Stimulated activated CD4-positive, alpha-beta T cell treated with anti-CD3 and anti-CD28 coated beads, Interleukin-2, amount 100 ng/mL, for 24 hours (primary cell): ENCODE data around the gene MRPL33.

ENCODE experiments used
- DNase-seq, 2 donors: peaks; one replicate each; pipeline ENCODE4 v3.0.0-alpha.2; 2020

Gene MRPL33

DNA sequence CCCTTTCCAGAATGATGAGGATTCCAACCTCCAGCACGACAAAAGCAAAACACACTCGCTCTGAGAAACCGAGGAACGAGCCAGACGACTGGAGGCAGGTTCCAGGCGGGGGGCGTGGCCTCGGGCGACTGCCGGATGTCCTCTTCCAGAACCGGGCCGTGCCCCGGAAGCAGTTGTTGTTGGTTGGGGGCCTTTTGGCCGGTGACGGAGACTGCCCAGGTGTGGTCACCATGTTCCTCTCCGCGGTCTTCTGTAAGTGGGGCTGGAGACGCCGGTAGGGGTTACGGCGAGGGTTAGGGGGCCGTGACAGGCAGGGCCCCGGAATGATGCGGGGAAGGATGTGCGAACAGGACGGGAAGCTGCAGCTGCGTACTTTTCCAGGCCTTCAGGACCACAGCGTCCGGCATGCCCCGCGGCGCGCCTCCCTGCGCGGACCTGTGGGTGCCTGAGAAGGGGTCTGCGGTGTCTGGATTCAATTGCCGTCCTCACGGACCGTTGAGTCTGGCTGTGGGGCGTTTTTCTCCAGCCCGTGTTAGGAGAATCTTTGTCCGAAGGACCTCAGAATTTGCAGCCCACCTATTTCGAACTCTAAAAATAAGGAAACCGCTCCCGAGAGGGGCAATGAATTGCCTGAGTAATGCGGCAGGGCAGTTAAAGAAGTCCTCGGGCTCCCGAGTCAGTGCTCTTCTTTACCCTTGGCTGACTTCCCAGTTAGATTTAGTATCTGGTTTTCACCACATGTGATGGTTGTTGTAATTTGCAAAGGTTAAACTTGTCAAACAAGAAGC, at the start of gene MRPL33:
Gene MRPL33 (plus strand): TSS at position 172 of the 788 bp plus-strand sequence. CDS start 59 bp downstream, at position 231.
- DNase-seq = peak; percentile 95 to 97

GRCh38 chr2:27721884-27722485, 49.5 kb upstream of the MRPL33 start:
- DNase-seq = no peak

DNA sequence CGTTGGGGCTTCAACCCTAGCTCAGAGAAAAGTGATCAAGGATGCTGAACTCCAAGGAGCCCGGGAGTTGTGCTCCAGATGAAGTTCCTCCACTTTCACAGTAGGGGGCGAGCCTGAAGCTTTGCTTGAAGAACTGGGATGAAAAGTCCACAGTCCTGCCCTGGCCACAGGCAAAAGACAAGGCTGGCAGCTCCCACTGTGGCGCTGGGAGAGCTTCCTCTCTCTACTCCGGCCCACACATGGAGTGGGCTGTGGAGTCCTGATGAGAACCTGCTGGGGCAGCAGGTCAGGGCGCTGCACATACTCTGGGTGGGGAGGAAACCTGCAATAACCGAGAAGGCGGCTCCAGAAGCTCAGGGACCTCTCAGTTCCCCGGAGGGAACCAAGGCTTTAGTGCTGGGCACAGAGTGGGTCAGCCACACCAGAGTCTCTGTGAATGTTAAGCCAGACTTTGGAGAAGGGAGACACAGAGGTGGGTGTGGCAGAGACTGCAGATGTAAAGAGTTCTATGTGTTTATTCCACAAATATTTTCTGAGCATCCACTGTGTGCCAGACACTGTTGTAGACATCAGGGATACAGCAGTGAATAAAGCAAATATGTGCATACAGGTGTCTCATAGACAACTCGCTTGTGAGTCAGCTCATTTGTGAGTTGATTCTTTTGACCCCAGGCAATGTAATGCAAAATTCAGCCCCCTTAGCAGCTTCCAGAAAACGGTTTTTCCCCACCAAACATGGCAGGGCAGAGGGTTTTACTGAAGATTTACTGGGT, 48.0 kb upstream of the MRPL33 start:
- peak; percentile 31 to 36 for DNase-seq

DNA sequence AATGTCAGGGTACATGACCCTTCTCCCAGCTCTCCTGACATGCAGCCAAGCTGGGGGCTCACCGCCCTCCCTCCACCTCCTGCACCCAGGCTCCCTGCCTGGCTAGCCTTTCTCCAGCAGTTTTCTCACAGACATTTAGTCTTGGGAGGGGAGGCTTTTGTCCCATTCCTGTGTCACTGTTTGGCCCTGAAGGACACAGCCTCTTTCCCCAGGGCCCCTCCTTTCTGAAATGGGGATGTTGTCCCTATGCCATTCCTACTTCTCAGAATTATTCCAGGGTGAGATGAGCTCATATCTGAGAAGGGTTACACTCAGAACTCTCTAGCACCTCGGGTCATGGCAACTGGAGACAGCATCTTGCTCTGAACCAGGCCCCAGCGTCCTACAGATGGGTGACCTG, 47.3 kb upstream of the MRPL33 start:
- DNase-seq = no peak

DNA sequence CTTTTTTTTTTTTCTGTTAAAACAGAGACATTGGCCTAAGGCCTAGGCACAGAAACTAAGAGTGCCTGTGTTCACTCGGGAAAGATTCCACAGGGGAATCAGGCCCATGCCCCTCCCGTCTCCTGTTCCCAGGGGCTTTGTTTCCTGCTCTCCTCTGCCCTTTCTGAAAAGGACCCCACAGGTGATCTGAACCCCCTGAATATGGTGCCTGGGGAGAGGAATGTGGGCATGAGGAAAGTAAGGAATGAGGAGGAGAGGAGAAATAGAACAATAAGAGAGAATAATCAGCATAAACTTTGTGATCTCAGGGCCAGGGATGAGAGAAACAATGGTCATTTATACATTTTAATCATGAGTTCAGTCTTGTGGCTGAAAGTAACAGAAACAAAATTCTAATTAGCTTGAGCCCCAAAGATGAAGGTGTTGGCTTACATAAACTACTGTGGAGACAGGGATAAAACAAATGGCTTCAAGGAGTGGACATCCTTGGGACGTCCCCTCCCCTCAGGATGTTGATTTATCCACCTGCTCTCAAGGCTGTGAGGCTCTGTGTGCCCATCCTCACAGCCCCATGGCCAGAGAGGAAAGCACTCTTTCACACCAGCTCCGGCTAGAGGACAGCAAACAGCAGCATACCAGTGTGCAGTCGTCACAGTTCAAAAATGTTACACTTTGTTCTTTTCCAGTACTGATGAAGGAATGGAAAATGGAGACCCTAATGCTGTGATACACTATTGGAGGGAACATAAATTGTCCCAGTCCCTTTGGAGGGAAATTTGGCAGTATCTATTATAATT, 46.4 kb upstream of the MRPL33 start:
- no peak for DNase-seq

- DNase-seq = no peak
These were observed 44.3 kb upstream of the MRPL33 start for GRCh38 chr2:27727257-27727656.

DNA sequence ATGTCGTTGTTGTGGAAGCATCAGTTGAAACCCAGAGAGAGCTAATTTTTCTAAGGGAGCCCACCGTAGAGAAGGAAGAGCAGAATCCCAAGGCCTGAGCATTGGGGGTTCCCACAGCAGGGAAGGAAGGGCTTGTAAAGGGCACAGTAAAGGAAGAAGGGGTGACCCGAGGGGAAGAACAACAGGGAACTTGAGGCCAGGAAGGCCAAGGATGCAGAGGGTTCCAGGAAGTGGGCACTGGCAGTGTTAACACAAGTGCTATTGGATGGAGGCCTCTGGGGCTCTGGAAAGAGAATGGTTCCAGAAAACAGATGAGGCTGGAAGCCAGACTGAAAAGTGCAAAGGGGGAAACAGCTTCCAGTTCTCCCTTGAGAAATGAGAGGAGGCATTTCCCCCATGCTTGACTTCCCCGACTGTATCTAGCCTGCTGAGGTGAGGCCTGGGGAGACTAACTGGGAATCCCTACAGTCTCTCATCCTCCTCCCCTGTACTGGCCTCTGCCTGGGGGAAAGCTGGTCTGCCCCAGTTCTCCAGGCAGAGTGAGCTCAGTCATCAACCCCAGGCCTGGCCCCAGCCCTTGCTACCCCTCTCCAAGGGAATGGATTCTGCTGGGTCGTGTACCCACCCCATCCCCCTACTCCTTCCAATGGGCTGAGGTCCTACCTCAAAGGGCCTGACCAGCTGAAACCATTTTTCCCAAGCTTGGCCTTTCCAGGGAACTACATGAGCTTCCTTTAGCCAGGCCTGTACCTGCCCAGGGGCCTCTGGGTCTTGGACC, 43.2 kb upstream of the MRPL33 start:
- no peak for DNase-seq

DNA sequence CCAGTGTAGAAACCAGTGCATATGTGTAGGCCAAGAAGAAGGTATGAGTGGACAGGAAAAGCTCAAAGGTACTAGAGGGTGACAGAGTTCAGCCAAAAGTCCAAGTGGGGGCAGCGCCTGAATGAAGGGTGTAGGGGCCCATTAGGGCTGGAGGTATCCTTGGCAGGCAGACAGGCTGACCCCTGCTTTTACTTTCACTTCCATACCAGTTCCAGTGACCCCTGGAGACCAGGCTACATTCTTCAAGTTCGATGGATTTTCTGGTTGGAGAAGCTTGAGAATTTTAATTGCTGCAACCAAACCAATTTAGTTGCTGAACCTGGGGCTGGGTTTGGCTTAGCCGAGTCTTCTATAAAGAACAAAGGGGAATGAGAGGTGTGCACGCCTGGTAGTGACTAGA, 42.3 kb upstream of the MRPL33 start:
- DNase-seq = no peak

- no peak for DNase-seq
These were observed 41.9 kb upstream of the MRPL33 start for GRCh38 chr2:27729614-27730013.

DNA sequence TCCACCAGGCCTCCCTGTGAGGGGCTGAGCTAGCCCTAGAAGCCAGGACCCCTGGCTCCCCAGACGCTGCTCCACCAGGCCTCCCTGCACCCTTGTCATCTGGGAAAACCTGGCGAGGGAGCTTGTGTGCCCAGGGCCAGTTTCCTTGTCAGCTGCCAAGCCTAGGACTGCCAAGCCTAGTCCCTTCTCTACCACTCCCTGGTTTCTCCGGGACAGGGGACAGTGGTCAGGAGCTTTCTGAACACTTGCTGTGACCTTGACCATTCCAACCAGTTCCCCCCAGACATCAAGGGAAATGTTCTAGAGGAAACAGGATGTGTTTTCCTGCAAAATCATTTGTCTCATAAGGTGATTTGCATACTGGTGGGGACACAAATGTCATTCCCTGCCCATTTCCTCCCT, 41.3 kb upstream of the MRPL33 start:
- no peak for DNase-seq

DNA sequence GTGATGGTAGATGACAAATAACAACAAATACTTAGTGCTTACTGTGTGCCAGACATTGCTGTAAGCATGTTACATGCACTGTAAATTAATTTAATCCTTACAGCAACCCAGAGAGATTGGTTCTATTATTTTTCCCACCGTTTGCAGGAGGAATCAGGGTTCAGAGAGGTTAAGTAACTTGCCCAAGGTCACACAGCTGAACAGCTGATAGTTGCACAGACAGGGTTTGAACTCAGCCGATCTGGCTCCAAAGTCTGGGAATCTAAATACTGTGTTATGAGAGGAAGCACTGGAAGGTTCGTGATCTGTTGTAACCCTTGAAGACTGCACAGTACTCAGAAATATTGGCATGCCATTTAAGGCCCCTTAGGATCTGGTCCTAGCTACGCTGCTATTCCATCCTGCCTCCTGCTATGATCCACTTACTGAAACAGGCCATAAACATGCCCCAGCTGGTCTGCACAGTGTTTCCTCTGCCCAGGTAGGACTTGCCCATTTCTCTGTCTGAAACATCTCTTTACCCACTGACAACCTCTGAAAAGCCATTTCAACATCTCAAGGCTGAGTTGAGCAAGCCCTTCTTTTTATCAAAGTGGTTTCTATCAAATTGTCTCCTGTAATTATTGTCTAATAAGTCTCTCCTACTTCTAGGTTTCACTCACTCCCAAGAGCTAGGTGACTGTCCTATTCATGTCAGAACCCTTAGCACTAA, 40.4 kb upstream of the MRPL33 start:
- DNase-seq = no peak

GRCh38 chr2:27734305-27734704, 37.2 kb upstream of the MRPL33 start:
- DNase-seq = no peak

- peak; percentile 65 to 79 for DNase-seq
These were observed 36.1 kb upstream of the MRPL33 start for GRCh38 chr2:27735263-27735904.

GRCh38 chr2:27736031-27736889, 35.3 kb upstream of the MRPL33 start:
- DNase-seq = no peak

DNA sequence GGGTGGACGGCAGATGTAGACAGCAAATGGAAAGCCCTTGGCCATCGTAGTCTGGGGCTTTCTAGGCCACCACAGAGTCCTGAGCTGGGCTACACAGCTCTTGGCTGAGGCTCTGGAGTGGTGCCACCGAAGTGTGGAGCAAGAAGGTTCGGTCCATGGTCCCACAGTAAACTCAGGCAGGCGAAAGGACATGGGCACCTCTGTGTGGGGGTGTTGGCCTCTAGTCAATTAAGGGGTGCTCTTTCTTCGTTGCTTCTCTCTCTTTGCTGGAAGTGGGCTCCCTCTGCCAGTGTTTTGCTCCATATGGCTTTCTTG, 34.7 kb upstream of the MRPL33 start:
- DNase-seq = no peak

DNA sequence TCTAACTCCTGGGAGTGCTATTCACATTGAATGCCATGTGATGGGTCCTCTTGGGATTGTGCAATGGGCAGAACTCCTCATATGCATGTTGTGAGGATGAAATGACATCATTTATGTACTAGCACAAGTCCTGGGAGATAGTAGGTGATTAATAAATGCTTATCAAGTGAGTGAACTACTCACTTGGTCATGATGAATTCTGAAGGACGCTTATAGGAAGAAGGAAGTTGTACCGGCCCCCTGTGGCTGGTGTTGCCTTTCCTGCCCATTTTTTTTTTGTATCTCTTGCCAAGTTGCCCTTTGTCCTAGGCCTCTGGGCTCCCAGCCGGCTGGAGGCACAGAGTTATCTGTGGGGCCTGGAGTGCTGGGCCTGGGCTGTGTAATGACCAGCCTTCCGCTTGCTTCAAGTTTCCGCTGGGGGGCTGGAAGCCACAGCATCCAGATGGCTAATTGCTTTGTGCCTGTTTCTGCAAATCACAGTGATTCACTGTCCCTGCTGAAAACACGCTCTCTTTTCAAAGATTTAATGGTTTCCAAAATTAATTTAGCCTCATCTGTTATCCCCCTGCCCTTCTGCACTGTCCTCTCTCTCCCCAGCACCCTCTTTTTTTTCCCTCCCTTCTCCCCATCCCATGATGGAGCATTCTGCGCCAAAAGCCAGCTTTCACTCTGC, 33.7 kb upstream of the MRPL33 start:
- DNase-seq = no peak

DNA sequence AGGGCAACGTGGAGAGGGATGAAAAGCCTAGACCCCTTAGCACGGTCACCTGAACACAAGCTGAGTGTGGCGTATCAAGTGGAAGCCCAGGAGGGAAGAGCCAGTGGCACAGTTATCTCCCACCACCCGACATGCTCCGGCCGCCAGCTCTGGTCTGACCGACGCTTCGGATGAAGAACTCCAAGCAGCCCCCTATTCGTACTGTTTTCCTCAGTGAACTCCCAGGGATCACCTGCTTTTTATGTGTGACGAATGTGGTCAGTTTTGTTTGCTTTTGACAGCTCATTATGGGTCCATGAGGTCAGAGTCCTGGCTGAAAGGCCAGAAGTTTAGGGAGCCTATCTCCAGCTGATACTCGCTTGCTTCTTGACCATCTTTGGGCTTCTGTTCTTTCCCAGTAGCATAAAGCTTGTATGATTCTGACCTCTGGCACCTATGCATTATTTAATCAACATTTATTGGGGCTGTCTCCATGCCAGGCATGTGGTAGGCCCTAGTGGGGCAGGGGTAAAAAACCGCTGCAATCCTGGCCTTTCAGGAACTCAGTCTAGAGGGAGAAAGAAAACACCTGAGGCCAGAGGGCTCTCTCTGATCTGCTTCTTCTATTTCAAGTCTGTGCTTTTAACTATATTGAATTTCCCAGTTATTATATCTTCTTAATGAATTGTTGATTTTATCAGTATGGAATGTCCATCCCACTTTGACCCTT, 33.0 kb upstream of the MRPL33 start:
- no peak for DNase-seq

DNA sequence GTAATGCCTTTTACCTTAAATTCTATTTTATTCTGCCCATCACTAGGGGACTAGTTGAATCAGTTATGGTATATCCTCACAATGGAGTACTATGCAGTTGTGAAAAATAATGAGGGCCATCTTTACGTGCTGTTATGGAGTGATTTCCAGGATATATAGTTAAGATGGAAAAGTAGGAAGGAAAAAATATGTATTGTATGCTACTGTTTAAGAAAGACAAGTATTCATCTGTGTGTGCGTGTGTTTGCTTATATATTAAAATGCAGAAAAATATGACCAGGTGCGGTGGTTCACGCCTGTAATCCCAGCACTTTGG, 32.5 kb upstream of the MRPL33 start:
- DNase-seq = no peak

DNA sequence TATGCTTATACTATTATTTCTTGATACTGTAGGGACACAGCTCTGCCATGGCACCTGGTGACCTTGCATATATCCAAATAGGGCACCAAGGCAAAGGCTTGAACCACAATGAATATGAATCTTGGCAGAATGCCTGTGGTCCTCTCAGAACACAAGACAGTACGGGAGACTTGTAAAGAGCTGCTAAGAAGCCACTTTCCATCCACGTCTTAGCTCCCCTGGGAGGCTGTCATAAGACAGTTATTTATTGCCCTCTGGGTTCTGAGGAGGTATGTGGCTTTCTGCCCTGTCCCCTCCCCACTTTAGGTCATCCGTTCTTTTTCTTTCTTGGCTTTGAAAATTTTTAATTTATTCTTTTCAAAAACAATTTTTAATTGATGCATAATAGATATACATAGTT, 29.8 kb upstream of the MRPL33 start:
- DNase-seq = no peak
